Endodermal cell (in vitro differentiated cells): Measurements from ENCODE around the gene GJC2. TPM values are rescaled to one million over a fixed set of nuclear protein-coding genes. Genes with fewer than 3 reads are reported as not detected.

ENCODE experiments used
- DNase-seq: peaks from one replicate; pipeline ENCODE4 v3.0.0-alpha.2; 2017
- H3K27ac ChIP-seq: 2 replicates; pipeline ENCODE4 v1.5.1; 2013; ENCODE audit warnings: mild to moderate bottlenecking, low read depth, low read length, moderate library complexity
- H3K27me3 ChIP-seq: 2 replicates; pipeline ENCODE4 v1.6.1; 2013; ENCODE audit warnings: mild to moderate bottlenecking, low read length, moderate library complexity; ENCODE audit not compliant: insufficient read depth, control insufficient read depth, poor library complexity, severe bottlenecking
- H3K36me3 ChIP-seq: 2 replicates; pipeline ENCODE4 v1.7.0; 2013; ENCODE audit warnings: mild to moderate bottlenecking, low read length, moderate library complexity; ENCODE audit not compliant: control insufficient read depth, insufficient read depth
- H3K4me1 ChIP-seq: one replicate; pipeline ENCODE4 v1.7.0; 2013; ENCODE audit warnings: low read length; ENCODE audit not compliant: control insufficient read depth, insufficient read depth
- H3K4me3 ChIP-seq: 2 replicates; pipeline ENCODE4 v1.5.1; 2013; ENCODE audit warnings: mild to moderate bottlenecking, low read length, moderate library complexity
- H3K9ac ChIP-seq: 2 replicates; pipeline ENCODE4 v1.6.1; 2013; ENCODE audit warnings: mild to moderate bottlenecking, low read length, moderate library complexity; ENCODE audit not compliant: poor library complexity, severe bottlenecking; ENCODE audit errors: extremely low read depth
- H3K9me3 ChIP-seq: 2 replicates; pipeline ENCODE4 v1.6.1; 2013; ENCODE audit warnings: mild to moderate bottlenecking, low read length, moderate library complexity; ENCODE audit not compliant: control insufficient read depth
- H3K27ac Mint-ChIP-seq: 2 replicates; pipeline ENCODE4 v1.8.0; 2020; ENCODE audit warnings: mixed read lengths
- H3K27me3 Mint-ChIP-seq: 2 replicates; pipeline ENCODE4 v1.8.0; 2021; ENCODE audit warnings: mild to moderate bottlenecking, mixed read lengths; ENCODE audit not compliant: insufficient read depth
- H3K36me3 Mint-ChIP-seq: 2 replicates; pipeline ENCODE4 v1.8.0; 2020; ENCODE audit warnings: low read depth, mixed read lengths
- H3K4me1 Mint-ChIP-seq: 2 replicates; pipeline ENCODE4 v1.8.0; 2020; ENCODE audit warnings: mixed read lengths
- H3K4me3 Mint-ChIP-seq: 2 replicates; pipeline ENCODE4 v1.8.0; 2020; ENCODE audit warnings: mild to moderate bottlenecking, moderate library complexity, mixed read lengths
- H3K9me3 Mint-ChIP-seq: 2 replicates; pipeline ENCODE4 v1.8.0; 2020; ENCODE audit warnings: mild to moderate bottlenecking, mixed read lengths
- WGBS, 2 experiments: methylation state at CpG; one replicate each; pipeline versions ENCODE4 v1.1.5 to v1.1.7; 2013; ENCODE audit warnings: missing lambda C conversion rate in 2 of 2, mixed read lengths in 1 of 2; ENCODE audit not compliant: insufficient coverage in 1 of 2, insufficient read length in 1 of 2; 5-methylcytosine and 5-hydroxymethylcytosine counted together
- total RNA-seq, 2 donors: library from RNA; stranded (reverse); fragmentation: NEBNext Ultra II Directional in 1 of 2; extraction: Animal tissue kit (Norgen Biotek cat#: 25700) in 1 of 2; gene quantifications; 2 replicates in 1 of 2; 3 replicates in 1 of 2; pipeline ENCODE4 v1.2.1, GENCODE V29; 2021
- TF ChIP-seq, protein P1 (sequence below): fragments of 200-600 bp; sonication (generic); conservative IDR thresholded peaks from 2 replicates; pipeline ENCODE4 v1.5.0; 2021; ENCODE audit warnings: antibody characterized with exemption, mild to moderate bottlenecking

The GJC2 gene
- total RNA-seq, 2 donors from 2014 or later, result 0.53 to 0.60 TPM

DNA sequence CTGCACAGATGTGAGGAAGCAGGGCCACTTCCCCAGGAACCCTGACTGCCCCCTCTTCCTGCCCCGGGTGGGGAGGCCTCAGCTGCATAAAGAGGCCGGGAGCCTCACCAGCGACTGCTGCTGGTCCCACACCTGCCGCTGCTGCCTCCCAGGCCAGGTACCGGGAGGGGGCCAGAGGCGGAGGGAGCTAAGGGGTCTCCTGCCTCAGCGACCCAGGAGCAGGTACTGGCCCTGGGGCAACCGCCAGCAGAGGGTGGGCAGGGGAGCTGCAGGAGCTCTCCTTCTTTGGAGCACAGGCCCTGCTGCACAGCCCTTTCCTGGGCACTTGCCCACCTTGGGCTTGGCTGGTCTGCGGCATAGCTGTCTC, 6.8 kb downstream of the GJC2 start:
- Histone ChIP-seq H3K4me3 (no peak overlapping the region), H3K9ac (no peak overlapping the region), H3K27me3 (no peaks in the 10 kb centered on the region), H3K27ac (no peak overlapping the region), H3K36me3 (no peaks in the 10 kb centered on the region), H3K4me1 (peaks cover 3% of the 10 kb centered on the region), H3K9me3 (no peaks in the 10 kb centered on the region)
- peaks cover 23% of the 10 kb centered on the region for H3K27me3 Mint-ChIP-seq
- H3K4me3 Mint-ChIP-seq, result no peak overlapping the region
- H3K36me3 Mint-ChIP-seq, result no peaks in the 10 kb centered on the region
- 90 to 100% methylated on average over 2 to 9 of the region's 9 CpGs for WGBS, 2 experiments
- no peaks in the 10 kb centered on the region for H3K4me1 Mint-ChIP-seq
- no peak for DNase-seq
- TF ChIP-seq, protein P1, sequence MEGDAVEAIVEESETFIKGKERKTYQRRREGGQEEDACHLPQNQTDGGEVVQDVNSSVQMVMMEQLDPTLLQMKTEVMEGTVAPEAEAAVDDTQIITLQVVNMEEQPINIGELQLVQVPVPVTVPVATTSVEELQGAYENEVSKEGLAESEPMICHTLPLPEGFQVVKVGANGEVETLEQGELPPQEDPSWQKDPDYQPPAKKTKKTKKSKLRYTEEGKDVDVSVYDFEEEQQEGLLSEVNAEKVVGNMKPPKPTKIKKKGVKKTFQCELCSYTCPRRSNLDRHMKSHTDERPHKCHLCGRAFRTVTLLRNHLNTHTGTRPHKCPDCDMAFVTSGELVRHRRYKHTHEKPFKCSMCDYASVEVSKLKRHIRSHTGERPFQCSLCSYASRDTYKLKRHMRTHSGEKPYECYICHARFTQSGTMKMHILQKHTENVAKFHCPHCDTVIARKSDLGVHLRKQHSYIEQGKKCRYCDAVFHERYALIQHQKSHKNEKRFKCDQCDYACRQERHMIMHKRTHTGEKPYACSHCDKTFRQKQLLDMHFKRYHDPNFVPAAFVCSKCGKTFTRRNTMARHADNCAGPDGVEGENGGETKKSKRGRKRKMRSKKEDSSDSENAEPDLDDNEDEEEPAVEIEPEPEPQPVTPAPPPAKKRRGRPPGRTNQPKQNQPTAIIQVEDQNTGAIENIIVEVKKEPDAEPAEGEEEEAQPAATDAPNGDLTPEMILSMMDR, result no peak
- no peaks in the 10 kb centered on the region for H3K9me3 Mint-ChIP-seq
- H3K27ac Mint-ChIP-seq, result no peak overlapping the region

DNA sequence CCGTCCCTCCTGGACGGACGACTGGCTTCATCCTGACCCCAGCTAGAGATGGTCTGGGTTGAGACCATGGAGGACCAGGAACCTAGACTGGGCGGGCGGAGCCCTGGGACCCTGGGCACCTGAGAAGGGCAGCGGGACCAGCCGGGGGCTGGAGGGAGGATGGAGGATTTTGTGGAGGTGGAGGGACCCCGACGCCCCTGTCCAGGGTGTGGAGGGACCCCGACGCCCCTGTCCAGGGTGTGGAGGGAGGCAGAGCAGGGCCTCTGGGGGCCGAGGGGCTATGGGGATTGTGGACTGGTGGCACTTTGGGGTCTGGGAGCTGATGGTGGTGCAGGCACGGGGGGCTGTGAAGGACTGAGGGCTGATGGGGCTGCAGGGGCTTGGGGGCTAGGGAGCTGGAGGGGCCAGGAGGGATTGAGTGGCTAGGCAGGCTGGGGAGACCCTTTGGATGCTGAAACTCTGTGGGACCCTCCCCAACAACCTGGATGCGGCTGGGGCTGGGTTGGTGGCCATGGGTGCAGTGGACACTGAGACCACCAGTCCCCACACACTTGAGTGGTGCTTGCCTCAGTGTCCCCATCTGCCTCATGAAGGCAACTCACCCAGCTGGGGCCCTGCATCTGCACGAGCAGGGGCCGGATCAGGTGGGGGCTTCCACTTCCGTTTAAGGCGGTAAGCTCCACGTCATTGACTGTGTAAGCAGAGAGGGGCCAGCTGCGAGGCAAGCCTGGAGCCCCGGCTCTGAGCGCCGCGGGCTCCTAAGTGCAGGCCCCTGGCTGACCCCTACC, 7.4 kb downstream of the GJC2 start:
- H3K9me3 Mint-ChIP-seq, result no peaks in the 10 kb centered on the region
- Histone ChIP-seq H3K9me3 (no peaks in the 10 kb centered on the region), H3K36me3 (no peaks in the 10 kb centered on the region), H3K27ac (no peak overlapping the region), H3K27me3 (no peaks in the 10 kb centered on the region), H3K4me3 (no peak overlapping the region), H3K9ac (no peak overlapping the region), H3K4me1 (peaks cover 3% of the 10 kb centered on the region)
- no peaks in the 10 kb centered on the region for H3K4me1 Mint-ChIP-seq
- no peaks in the 10 kb centered on the region for H3K36me3 Mint-ChIP-seq
- TF ChIP-seq, protein P1, result no peak
- DNase-seq, result no peak
- peaks cover 23% of the 10 kb centered on the region for H3K27me3 Mint-ChIP-seq
- no peak overlapping the region for H3K4me3 Mint-ChIP-seq
- 90 to 100% methylated on average over 3 to 24 of the region's 24 CpGs for WGBS, 2 experiments
- no peak overlapping the region for H3K27ac Mint-ChIP-seq

DNA sequence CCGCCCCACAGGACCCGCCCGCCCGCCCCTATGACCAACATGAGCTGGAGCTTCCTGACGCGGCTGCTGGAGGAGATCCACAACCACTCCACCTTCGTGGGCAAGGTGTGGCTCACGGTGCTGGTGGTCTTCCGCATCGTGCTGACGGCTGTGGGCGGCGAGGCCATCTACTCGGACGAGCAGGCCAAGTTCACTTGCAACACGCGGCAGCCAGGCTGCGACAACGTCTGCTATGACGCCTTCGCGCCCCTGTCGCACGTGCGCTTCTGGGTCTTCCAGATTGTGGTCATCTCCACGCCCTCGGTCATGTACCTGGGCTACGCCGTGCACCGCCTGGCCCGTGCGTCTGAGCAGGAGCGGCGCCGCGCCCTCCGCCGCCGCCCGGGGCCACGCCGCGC, 8.0 kb downstream of the GJC2 start:
- Mint-ChIP-seq H3K27me3 (peaks cover 23% of the 10 kb centered on the region), H3K27ac (no peak overlapping the region), H3K4me1 (no peaks in the 10 kb centered on the region), H3K4me3 (no peak overlapping the region), H3K36me3 (no peaks in the 10 kb centered on the region), H3K9me3 (no peaks in the 10 kb centered on the region)
- Histone ChIP-seq H3K4me3 (no peak overlapping the region), H3K4me1 (peaks cover 7% of the 10 kb centered on the region), H3K36me3 (no peaks in the 10 kb centered on the region), H3K9me3 (no peaks in the 10 kb centered on the region), H3K27ac (no peak overlapping the region), H3K9ac (no peak overlapping the region), H3K27me3 (no peaks in the 10 kb centered on the region)
- TF ChIP-seq, protein P1, result no peak
- no peak for DNase-seq
- WGBS, 2 experiments, result 94 to 96% methylated on average over 19 to 43 of the region's 43 CpGs
